Superior temporal gyrus (tissue), 1 donor: ENCODE data around the gene NQO2.
"Not testable (repeated sequence)": the region's sequence is repeated elsewhere in the genome, so short reads cannot be mapped to it uniquely, and the experiment has no call there.

Source experiments
- DNase-seq: peaks from one replicate; pipeline ENCODE4 v3.0.0-alpha.2; 2016; ENCODE audit errors: extremely low spot score

Gene NQO2

DNA sequence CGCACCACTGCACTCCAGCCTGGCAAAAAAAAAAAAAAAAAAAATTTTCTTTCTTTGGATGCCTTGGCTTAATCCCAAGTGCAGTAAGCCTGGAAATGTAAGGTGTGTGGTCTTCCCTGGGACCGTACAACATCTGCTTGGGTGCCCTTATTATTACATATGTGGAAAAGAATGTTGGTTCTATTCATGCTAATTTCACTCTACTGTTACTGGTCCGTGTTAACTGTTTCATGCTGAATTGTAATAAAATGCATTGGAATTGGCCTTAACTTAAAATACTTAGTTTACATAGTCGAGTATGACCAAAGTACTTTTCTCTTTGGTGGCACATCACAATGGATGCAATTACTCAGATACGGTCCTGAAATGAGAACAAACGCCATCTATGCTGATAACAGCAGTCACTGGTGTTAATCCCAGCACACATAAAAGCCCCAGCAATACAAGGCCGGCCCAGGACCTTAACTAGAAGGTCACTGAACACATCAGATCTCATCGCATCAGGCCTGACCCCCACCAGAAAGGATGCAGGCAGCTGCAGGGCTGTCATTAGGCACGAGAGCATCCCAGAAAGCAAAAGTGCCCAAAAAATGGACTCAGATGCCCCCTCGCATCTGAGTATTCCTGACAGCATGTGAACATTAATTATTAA lies 29.5 kb upstream of the NQO2 start:
- DNase-seq, result peak; percentile 55

DNA sequence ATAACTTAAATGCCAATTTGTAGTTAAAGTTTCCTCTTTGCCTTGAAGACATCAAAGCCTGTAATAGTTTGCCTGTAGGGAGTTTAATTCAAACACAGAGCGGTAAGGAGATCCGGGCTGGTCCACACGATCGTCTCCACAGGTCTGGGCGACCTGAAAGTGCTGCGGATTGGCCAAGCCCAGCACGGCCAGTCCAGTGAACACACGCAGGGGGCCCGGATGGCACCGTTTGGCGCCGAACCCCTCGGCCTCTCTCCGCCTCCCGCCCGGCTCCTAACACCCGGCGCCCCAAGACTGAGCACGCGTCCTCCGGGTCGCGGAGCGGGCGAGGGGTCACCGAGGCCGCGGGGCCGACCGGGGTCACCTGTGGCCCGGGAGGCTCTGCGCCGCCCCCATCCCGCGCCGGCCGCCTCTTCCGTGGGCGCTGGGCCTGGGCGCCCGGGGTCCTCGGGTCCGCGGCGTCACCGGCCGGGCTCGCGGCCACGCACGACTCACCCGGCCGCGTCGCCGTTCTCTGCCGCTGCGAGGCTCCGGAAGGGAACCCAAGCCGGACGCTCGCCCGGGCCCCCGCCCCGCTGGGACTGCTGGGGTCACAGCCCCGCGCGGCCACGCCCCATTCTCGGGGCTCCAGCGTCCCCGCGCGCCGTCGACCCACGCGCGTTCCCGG lies 28.8 kb upstream of the NQO2 start:
- DNase-seq, result peak; percentile 61

DNA sequence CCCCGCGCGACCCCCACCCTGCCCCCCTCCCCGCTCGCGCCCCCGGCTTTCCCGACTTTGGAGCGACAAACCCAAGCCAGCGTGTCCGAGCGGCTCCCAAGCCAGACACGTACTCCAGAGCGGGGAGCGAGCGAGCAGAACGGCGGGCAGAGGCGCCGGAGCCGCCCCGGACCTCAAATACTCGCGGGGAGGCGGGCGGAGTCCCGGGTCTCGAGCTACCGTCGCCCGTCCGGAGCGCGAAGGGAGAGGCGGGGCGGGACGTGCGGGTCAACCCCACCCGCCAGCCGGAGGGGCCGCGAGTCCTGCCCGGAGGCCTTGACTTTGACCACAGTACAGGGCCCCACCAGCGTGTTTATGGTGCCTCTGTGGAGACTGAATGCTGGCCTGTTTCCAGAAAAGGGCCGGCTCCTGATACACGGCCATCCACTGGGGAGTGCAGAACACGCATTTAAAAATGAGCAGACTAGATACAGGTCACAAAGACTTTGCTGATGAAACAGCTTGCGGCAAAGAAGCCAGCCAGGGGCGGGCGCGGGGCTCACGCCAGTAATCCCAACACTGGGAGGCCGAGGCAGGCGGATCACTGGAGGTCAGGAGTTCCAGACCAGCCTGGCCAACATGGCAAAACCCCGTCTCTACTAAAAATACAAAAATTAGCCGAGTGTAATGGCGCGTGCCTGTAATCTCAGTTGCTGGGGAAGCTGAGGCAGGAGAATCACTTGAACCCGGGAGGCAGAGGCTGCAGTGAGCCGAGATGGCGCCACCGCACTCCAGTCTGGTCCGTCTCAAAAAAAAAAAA lies 28.1 kb upstream of the NQO2 start, which contains the start of gene SERPINB6:
TSS of gene SERPINB6 (minus strand) at position 148 of the 799 bp plus-strand sequence. CDS start 12,235 bp downstream, outside the sequence.
- DNase-seq, result peak; percentile 85

DNA sequence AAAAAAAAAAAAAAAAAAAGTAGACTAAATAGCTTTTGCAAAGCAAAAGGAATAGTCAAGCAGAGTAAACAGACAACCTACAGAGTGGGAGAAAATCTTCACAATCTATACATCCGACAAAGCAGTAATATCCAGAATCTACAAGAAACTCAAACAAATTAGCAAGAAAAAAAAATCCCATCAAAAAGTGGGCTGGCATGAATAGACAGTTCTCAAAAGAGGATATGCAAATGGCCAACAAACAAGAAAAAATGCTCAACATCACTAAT lies 27.5 kb upstream of the NQO2 start:
- DNase-seq, result not testable (repeated sequence)

DNA sequence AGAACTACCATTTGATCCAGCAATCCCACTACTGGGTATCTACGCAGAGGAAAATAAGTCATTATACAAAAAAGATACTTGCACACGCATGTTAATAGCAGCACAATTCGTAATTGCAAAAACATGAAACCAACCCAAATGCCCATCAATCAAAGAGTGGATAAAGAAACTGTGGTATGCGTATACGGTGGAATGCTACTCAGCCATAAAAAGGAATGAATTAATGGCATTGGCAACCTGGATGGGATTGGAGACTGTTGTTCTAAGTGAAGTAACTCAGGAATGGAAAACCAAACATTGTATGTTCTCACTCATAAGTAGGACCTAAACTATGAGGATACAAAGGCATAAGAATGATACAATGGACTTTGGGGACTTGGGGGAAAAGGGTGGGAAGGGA lies 27.0 kb upstream of the NQO2 start:
- not testable (repeated sequence) for DNase-seq

DNA sequence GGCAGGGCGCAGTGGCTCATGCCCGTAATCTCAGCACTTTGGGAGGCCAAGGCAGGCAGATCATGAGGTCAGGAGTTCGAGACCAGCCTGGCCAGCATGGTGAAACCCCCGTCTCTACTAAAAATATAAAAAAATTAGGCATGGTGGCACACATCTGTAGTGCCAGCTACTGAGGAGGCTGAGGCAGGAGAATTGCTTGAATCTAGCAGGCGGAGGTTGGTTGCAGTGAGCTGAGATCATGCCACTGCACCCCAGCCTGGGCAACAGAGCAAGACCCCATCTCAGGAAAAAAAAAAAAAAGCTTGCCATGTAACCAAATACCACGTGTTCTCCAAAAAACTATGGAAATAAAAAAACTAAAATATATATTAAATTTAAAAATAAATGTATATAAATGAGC lies 26.5 kb upstream of the NQO2 start:
- DNase-seq, result not testable (repeated sequence)

DNA sequence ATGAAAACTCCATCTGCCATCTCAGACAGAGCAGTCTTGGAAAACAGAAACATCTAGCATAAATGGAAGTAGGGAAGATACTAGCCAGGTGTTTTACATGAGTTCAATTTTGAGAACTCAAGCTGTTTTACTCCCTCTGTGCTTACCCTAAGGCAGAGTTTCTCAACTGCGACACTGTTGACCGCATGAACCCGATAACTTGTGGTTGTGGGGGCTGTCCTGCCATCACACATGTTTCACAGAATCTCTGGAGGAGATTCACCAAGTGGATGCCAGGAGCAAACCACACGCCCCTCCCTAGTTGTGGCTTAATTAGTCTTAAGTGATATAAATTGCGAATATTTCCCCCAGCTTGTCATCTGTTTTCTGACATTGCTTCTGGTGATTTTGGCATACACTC lies 26.0 kb upstream of the NQO2 start:
- DNase-seq, result no peak

DNA sequence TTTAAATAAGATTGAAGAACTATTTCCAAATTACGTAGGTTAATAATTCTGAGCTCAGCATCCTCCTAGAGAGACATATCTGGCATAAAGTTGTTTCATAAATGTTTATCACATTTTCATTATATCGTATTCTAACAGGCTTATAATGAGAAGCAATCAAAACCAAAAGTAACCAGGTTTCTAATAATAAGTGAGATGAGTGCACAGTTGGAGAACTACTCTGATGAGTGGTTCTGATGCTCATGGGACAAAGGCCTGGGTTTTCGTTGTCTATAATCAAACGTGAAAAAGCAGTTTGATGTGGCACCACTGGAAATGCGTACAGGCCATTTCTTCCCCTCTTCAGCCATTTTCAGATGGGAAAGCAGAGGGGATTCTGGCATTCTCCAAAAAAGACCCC lies 23.6 kb upstream of the NQO2 start:
- DNase-seq, result no peak

DNA sequence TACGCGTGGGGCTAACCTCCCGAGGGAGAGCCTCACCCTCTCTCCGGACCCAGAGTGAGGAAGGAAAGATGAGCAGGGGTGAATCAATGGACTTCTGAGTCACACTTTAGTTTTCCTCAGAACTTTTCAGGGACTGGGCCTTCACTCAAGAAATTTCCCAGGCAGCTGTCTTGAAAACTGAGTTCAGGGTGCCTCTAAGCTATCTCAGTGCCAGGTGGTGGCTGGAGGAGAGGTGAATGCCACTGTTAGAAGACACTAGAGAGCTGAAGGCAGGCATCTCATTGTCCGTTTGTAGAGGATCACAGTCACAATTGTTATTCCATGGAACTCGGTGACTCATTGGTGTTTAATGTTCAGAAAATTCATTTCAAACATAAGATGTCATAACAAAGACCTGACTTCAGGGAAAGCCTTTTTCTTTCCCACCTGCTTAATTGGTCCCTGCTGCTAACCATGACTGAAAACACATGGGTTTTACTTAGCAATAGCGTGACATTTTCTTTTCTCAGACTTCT lies 23.1 kb upstream of the NQO2 start:
- DNase-seq, result no peak

DNA sequence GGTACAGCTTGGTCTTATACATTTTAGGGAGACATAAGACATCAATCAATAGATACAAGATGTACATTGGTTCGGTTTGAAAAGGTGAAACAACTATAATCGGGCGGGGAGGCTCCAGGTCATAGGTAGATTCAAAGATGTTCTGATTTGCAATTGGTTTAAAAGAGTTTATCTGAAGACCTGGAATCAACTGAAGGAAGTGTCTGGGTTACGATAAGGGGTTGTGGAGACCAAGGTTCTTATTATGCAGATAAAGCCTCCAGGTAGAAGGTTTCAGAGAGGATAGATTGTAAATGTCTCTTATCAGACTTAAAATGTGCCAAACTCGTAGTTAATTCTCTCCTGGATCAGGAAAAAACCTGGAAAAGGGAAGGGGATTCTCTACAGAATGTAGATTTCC lies 22.4 kb upstream of the NQO2 start:
- no peak for DNase-seq

DNA sequence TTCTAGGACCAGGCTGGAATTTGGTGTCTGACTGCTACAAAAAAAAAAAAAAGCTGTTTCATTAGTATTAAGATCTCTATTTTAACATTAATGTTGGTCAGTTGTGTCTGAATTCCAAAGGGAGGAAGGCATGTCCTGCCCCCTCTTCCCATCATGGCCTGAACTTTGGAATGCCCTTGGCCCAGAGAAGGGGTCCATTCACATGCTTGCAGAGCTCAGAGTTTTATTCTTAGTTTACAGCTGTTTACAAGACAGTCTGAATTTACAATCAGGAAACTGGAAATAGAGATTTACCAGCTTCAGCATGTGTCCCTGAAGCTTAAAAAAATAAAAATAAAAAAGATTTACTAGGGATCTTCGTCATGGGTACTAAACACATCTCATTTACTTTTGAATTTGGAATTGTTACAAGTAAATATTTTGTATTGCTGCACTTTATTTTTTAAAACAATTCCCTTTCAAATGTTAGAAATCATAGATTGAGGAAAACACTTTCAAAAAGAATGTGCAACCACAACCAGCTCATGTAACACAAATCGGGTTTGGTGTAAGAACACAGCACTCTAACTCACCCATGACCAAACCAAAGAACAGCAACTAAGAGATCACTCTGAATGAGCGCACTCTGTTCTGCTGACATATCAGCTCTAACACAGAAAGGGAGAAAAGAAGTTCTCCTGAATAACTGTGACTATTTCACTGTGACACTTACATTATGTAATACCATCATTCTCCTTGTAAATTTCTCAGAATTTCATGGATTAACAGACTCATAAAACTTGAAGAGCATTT lies 21.7 kb upstream of the NQO2 start:
- no peak for DNase-seq

DNA sequence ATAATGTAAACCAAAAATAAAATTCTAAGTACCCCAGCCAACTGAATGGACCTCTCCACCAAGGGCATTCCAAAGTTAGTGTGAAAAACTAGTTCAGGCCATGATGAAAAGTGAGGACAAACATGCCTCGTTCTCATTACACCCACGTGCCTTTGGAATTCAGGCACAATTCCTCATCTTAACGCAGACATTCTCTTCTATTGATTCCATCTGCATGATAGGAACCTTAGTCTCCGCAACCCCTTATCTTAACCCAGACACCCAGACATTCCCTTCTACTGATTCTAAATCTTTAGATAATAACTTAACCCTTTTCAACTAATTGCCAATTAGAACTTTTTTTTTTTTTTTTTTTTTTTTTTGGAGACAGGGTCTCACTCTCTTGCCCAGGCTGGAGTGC lies 20.8 kb upstream of the NQO2 start:
- no peak for DNase-seq

DNA sequence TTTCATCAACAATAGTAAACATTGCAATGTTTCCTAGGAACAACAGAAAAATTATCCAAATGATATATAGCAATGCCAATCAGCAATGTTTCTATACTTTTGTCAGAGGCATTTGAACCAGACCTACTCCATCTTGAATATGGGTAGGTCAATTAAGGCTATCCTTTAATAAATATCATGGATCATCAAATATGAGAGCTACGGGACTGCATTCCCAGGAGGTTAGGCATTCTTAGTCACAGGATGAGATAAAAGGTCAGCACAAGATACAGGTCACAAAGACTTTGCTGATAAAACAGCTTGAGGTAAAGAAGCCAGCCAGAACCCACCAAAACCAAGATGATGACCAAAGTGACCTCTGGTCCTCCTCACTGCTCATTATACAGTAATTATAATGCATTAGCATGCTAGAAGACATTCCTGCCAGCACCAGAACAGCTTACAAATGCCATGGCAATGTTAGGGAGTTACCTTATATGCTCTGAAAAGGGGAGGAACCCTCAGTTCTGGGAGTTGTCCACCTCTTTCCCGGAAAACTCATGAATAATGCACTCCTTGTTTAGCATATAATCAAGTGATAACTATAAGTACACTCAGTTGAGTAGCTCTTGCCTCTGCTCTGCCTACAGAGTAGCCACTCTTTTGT lies 19.8 kb upstream of the NQO2 start:
- no peak for DNase-seq

DNA sequence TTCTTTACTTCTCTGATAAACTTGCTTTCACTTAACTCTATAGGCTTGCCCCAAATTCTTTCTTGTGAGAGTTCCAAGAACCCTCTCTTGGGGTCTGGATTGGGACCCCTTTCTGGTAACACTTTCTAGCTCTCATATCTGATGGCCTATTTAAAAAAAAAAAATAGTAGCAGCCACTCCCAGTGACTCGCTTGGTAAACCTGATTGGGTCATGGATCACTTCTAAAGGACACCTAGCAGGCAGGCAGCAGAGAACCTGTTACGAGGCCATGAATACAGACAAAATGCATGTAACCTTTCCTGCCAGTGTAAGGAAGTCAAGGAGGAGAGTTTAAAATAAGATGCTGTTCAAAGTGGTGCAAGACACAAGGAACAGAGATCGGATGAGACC lies 19.2 kb upstream of the NQO2 start:
- no peak for DNase-seq

DNA sequence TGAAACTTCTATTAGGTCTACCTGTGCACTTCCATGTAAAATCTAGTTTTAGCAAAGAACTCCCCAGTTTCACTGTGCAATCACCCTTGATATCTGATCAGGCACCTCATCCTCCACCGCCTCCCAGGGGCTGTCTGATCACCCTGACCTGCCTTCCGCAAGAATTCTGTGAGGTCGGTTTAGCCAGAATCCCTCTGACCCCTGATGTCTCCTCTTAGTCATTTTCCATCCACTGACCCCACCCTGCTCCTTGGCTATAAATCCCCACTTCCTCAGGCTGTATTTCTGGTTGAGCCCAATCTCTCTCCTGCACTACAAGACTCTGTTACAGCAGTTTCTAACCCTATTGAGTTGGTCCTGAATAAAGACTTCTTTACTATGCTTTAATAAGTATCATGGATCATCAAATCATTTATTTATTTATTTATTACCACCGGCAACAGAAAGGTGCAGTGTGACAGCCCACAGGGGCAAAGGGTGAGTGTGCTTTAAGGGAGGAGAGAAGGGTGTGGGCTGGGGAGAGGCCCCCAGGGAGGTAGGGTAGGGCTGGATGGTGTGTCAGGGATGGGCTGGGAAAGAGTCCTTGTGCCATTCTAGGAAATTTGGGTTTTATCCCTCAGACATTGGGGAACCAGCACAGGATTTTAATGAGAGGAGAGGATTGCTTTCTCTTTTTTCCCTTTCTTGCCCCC lies 17.1 kb upstream of the NQO2 start:
- no peak for DNase-seq

DNA sequence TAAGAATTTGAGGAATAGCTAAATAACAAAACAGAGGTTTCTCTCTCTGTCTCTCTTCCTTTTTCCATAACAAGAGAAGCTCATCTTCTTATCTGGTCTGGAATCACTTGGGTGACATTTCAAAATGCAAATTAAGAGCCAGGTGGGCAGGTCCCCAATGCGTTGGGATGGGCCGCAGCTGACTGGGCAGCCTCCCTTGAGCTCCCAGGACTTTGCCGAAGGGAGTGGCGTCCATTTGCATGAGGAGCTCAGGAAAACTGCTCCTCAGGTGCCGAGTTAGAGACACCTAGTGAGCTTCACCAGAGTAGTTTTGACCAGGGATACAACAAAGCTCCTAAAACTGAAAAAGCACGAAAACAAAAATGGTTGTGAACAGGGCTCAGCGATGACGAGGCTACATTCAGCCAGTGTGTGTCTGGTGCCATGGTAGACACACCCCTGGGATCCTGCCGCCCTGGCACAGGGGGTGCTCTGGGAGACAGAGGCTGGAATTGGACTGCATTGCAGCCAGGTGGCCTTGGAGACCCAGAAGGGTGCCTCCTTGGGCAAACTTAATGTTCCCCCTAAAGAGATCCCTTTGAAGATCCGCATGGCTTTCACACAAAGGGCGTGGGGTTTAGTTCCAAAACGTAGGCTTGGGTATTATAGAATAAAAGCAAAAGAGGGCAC lies 14.8 kb upstream of the NQO2 start:
- no peak for DNase-seq

DNA sequence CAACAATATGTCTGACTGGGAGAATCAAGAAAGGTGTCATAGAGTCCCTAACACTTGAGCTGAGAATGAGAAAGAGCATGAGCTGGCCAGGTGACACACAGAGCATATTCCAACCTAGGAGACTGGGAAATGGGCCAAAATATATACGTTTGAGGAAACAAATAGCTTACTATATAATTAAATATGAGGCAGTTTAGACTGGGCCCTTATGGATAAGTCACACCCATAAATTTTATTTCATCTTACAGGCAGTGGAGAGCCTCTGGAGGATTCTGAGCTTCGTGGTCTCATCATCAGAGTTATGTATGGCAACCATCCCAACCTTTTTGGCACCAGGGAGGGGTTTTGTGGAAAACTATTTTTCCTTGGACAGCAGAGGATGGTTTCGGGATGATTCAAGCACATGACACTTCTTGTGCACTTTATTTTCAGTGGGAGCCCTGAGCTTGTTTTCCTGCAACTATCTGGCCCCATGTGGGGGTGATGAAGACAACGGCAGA lies 12.9 kb upstream of the NQO2 start:
- DNase-seq, result no peak

DNA sequence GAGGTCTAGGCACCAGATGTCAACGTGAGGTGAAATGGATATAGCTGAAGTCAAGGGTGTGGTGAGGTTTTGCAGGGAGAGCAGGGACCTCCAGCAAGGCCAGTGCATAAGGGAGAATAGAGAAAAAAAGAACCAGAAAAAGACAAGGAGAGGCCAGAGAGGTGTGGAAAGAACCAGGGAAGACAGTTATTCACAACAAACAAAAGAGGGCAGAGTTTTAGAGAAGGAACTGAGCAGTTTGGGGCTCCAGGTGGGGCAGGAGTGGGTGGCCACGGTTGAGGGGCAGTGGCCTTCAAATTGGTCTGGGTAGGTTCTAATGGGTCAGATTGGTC lies 11.6 kb upstream of the NQO2 start:
- DNase-seq, result no peak

DNA sequence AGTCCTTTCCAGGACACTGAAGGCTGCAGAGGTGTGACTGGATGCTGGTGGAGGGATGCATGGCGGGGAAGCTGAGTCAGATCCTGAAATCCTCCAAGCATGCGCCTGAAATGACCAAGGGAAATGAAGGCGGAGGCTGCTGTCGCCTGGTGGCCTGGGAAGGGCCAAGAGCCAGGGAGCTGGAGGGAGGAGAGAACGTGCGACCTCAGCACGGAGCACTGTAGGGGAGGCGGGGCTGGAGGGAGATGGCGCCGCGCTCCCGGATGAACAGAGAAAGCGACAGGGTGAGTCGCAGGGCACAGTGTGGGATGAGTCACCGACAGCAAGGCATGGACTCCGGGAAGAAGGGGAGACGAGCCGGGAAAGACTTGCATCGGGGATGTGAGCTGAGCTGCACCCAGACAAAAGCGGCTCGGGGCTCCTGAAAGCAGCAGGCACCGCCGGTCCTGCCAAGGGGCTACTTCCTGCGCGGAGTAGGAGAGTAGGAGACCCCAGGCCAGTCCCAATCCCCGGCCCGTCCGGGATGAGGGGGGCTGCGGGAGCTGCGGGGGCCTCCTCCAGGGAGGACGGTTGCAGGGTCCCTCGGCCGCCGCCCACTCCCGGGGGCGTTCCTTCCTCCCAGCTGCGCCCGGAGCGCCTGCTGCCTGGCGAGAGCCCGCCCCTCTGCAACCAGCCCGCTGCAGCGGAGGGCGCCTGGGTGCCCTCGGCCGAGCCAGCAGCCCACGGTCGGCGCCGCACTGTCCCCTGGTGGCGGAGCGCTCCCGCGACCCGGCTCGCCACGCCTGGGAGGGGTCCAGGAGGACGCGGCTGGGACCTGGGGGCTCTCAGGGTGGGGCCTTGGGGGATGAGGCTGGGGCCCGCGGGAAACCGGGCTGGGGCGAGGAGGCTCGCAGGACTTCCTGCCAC lies 11.0 kb upstream of the NQO2 start:
- peak; percentile 89 for DNase-seq
